Measurements from ENCODE around the gene INSRR. TPM values are rescaled to one million over a fixed set of nuclear protein-coding genes. Genes with fewer than 3 reads are reported as not detected.
A peak's percentile ranks its signal among the peaks of the same experiment; 100 is the strongest.

Gene INSRR
- polyA plus RNA-seq, 3 donors: not detected

DNA sequence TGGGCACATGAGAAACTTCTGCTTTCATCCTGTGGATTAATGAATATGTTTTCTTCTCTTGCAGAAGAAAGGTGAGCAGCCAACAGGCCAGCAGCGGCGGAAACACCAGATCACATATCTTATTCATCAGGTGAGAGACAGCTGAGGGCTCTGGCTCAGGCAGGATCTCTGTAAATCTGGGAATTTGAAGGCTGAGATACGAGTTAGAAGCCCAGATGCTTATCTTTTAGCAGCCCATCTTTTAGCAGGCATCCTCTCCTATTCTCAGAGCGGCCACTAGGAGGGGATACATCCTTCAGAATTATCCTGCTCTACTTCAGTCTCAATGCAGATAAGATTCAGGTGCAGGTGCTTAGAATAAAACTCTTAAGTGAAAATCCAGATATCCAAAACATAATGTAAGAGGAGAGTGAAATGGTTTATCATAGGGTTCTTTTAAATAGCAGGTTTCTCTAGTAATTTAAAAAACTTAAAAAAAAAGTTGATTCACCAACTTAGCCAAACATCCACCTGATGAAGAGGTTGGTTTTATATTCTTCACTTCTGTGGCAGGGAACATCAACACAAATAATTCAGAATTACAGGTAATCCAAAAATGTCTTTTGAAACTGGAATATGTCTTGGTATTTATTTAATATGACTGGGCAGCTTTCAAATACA, 61.6 kb downstream of the INSRR start:
- Histone ChIP-seq H3K4me3 (replicated peaks in 1 of 3; ENCODE audit: low read depth in 2 of 3, low read length in 3 of 3) (no peak overlapping the region), H3K9ac (ENCODE audit: insufficient read depth, low read length, poor library complexity, severe bottlenecking) (no peak overlapping the region), H3K4me1 (ENCODE audit: control insufficient read depth in 1 of 2, insufficient read depth in 2 of 2, low read length in 2 of 2) (no peaks in the 10 kb centered on the region), H3K36me3 (replicated peaks in 1 of 2; ENCODE audit: control insufficient read depth in 1 of 2, insufficient read depth in 2 of 2, low read length in 2 of 2) (peaks cover 82 to 100% of the 10 kb centered on the region in 2 donors), H3K79me2 (ENCODE audit: insufficient read depth, low read length) (no peaks in the 10 kb centered on the region), H3K9me3 (replicated peaks in 1 of 2; ENCODE audit: control insufficient read depth in 1 of 2, insufficient read depth in 1 of 2, low read length in 2 of 2) (no peaks in the 10 kb centered on the region), H3K27ac (ENCODE audit: low read depth in 1 of 2, low read length in 2 of 2) (no peak overlapping the region), H2AFZ (ENCODE audit: insufficient read depth, low read depth, low read length, poor library complexity, severe bottlenecking) (no peak overlapping the region), H4K20me1 (ENCODE audit: insufficient read depth, low read length) (peaks cover 10% of the 10 kb centered on the region), H3K27me3 (ENCODE audit: control insufficient read depth in 2 of 2, insufficient read depth in 2 of 2, low read length in 2 of 2) (no peaks in the 10 kb centered on the region), H3K4me2 (replicated peaks; ENCODE audit: extremely low read depth, low read length, poor library complexity, severe bottlenecking) (no peak overlapping the region)
- H3K9me3 Mint-ChIP-seq: no peaks in the 10 kb centered on the region
- TF ChIP-seq, protein P1, sequence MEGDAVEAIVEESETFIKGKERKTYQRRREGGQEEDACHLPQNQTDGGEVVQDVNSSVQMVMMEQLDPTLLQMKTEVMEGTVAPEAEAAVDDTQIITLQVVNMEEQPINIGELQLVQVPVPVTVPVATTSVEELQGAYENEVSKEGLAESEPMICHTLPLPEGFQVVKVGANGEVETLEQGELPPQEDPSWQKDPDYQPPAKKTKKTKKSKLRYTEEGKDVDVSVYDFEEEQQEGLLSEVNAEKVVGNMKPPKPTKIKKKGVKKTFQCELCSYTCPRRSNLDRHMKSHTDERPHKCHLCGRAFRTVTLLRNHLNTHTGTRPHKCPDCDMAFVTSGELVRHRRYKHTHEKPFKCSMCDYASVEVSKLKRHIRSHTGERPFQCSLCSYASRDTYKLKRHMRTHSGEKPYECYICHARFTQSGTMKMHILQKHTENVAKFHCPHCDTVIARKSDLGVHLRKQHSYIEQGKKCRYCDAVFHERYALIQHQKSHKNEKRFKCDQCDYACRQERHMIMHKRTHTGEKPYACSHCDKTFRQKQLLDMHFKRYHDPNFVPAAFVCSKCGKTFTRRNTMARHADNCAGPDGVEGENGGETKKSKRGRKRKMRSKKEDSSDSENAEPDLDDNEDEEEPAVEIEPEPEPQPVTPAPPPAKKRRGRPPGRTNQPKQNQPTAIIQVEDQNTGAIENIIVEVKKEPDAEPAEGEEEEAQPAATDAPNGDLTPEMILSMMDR (IDR thresholded peaks at IDR 0.05): peak; percentile 81
- H3K27me3 Mint-ChIP-seq (ENCODE audit: low read depth in 3 of 3): no peaks in the 10 kb centered on the region
- H3K4me3 Mint-ChIP-seq: no peak overlapping the region
- no CpG with 5 or more reads among the region's 4 CpGs for WGBS (ENCODE audit: insufficient coverage)
- no peak overlapping the region for H3K27ac Mint-ChIP-seq
- peaks cover 92% of the 10 kb centered on the region in 2 donors for H3K36me3 Mint-ChIP-seq
- intact Hi-C loops (cut with micrococcal nuclease): loop anchor here in 1 of 2 donors (10.0 kb wide), 1 partner anchor 57 kb away; the partner anchor contains the start of gene INSRR
- DNase-seq: peak in 2 of 3 donors; percentile 28 to 32
- no peaks in the 10 kb centered on the region for H3K4me1 Mint-ChIP-seq

DNA sequence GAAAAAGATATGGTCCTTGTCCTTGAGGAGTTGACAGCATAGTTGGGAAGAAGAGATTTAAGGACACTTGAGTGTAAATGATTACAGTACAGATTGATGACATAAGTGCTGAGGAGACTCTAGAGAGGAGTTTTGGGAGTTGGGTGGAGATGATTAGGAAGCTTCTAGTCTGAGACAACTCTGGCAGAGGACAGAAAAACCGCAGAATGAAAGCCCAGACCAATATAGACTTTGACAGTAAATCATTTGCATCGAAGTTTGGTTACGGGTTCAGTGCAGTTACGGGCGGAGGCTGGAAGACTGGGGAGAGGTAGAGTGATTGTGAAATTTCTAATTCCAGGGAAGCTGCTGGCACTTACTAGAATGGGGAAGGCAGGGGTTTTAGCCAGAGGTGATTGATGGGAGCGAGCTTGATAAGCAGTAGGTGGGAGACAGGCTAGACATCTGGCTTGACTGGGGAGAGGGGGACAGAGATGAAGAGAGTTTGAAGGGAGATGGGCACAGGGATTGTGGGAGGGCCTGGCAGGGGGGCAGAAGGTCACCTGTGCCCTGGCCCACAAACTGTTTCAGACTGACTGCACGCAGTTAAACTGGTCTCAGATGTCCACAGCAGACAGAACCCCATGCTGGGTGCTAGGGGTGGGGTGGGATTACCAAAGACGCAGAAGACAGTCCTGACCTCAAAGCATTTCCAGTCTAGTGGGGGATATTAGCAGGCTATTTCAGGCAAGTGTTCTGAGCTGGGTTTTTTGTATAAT, 62.4 kb downstream of the INSRR start:
- Mint-ChIP-seq H3K27me3 (ENCODE audit: low read depth in 3 of 3) (no peaks in the 10 kb centered on the region), H3K36me3 (peaks cover 91 to 95% of the 10 kb centered on the region in 2 donors), H3K9me3 (no peaks in the 10 kb centered on the region), H3K27ac (peak overlapping the region in 2 of 7 donors; percentile 4 to 58), H3K4me1 (peaks cover 2% of the 10 kb centered on the region), H3K4me3 (no peak overlapping the region)
- no peaks in the 10 kb centered on the region for H3K27me3 ChIP-seq (ENCODE audit: control insufficient read depth in 2 of 2, insufficient read depth in 2 of 2, low read length in 2 of 2)
- peaks cover 88 to 100% of the 10 kb centered on the region in 2 donors for H3K36me3 ChIP-seq (replicated peaks in 1 of 2; ENCODE audit: control insufficient read depth in 1 of 2, insufficient read depth in 2 of 2, low read length in 2 of 2)
- no peak overlapping the region for H3K27ac ChIP-seq (ENCODE audit: low read depth in 1 of 2, low read length in 2 of 2)
- 90% methylated on average over 6 of the region's 8 CpGs for WGBS (ENCODE audit: insufficient coverage)
- TF ChIP-seq, protein P1 (IDR thresholded peaks at IDR 0.05): no peak
- no peaks in the 10 kb centered on the region for H3K79me2 ChIP-seq (ENCODE audit: insufficient read depth, low read length)
- H4K20me1 ChIP-seq (ENCODE audit: insufficient read depth, low read length): peaks cover 10% of the 10 kb centered on the region
- H2AFZ ChIP-seq (ENCODE audit: insufficient read depth, low read depth, low read length, poor library complexity, severe bottlenecking): no peak overlapping the region
- peaks cover 0 to under 1% of the 10 kb centered on the region in 2 donors for H3K4me1 ChIP-seq (ENCODE audit: control insufficient read depth in 1 of 2, insufficient read depth in 2 of 2, low read length in 2 of 2)
- intact Hi-C loops (cut with micrococcal nuclease): loop anchor here in 1 of 2 donors (10.0 kb wide), 1 partner anchor 58 kb away; the partner anchor contains the start of gene INSRR
- no peaks in the 10 kb centered on the region for H3K9me3 ChIP-seq (replicated peaks in 1 of 2; ENCODE audit: control insufficient read depth in 1 of 2, insufficient read depth in 1 of 2, low read length in 2 of 2)
- H3K4me3 ChIP-seq (replicated peaks in 1 of 3; ENCODE audit: low read depth in 2 of 3, low read length in 3 of 3): no peak overlapping the region
- H3K4me2 ChIP-seq (replicated peaks; ENCODE audit: extremely low read depth, low read length, poor library complexity, severe bottlenecking): no peak overlapping the region
- DNase-seq: no peak
- no peak overlapping the region for H3K9ac ChIP-seq (ENCODE audit: insufficient read depth, low read length, poor library complexity, severe bottlenecking)

Measured in CD14-positive monocyte (primary cell).